ENCODE data around the gene MAPK13. TPM values are rescaled to one million over a fixed set of nuclear protein-coding genes. Genes with fewer than 3 reads are reported as not detected.

Gene MAPK13
- polyA plus RNA-seq, 1 experiment = 3.8 TPM

DNA sequence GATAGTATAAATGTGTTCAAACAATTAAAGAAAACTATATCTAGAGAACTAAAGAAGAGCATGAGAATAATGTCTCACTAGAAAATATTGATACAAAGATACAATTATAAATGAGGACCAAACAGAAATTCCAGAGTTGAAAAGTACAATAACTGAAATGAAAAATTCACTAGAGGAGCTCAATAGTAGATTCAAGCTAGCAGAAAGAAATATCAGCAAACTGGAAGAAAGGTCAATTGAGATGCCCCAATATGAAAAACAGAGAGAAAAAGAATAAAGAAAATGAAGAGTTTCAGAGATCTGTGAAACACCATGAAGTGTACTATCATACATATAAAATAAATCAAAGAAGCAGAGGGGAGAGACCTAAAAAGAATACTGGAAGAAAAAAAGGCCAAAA, 48.2 kb downstream of the MAPK13 start:
- TF ChIP-seq CTCF (IDR thresholded peaks at IDR 0.05; ENCODE audit: insufficient read depth, low read depth, low read length) = no peak
- H3K36me3 ChIP-seq (ENCODE audit: control insufficient read depth, insufficient read depth, low read length) = no peaks in the 10 kb centered on the region
- no peak overlapping the region for H3K4me3 ChIP-seq (ENCODE audit: low read depth, low read length)
- H3K27me3 ChIP-seq (ENCODE audit: control insufficient read depth, insufficient read depth, low read length) = peaks cover 2% of the 10 kb centered on the region
- ChIA-PET POLR2A (no interaction called here), CTCF (no interaction called here)
- DNase-seq (ENCODE audit: low read depth) = no peak

DNA sequence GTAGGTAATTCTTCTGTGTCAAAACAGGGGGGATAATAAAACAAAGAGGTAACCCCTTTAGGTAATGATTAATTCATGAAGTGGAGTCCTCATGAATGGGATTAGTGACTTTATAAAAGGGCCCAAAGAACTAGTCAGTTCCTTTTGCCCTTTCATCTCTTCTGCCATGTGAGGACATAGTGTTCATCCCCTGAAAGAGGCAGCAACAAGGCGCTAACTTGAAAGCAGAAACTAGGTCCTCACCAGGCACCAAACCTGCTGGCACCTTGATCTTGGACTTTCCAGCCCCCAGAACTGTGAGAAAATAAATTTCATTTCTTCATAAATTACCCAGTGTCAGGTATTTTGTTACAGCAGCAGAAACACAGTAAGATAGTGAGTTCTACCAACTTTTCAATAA, 49.8 kb downstream of the MAPK13 start:
- peaks cover 2% of the 10 kb centered on the region for H3K27me3 ChIP-seq (ENCODE audit: control insufficient read depth, insufficient read depth, low read length)
- no peak for TF ChIP-seq CTCF (IDR thresholded peaks at IDR 0.05; ENCODE audit: insufficient read depth, low read depth, low read length)
- no peaks in the 10 kb centered on the region for H3K36me3 ChIP-seq (ENCODE audit: control insufficient read depth, insufficient read depth, low read length)
- DNase-seq (ENCODE audit: low read depth) = no peak
- CTCF ChIA-PET = no interaction called here
- POLR2A ChIA-PET = no interaction called here
- H3K4me3 ChIP-seq (ENCODE audit: low read depth, low read length) = no peak overlapping the region

DNA sequence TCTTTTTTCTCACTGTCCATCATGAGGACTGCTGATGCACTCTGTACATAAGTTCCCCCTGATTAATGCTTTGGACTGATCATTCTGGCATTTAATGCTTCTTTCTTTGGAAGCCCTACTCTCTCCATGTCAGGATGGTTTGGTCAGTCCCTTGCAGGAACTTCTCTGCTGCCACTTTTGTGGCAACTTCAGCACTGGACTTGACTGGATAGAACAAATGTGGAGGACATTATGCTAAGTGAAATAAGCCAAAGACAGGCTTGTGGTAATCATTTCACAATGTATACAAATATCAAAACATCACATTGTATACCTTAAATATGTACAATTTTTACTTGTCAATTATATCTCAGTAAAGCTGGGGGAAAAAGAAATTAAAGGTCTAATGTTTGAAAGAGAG, 54.0 kb downstream of the MAPK13 start:
- Histone ChIP-seq H3K36me3 (ENCODE audit: control insufficient read depth, insufficient read depth, low read length) (no peaks in the 10 kb centered on the region), H3K4me3 (ENCODE audit: low read depth, low read length) (no peak overlapping the region), H3K27me3 (ENCODE audit: control insufficient read depth, insufficient read depth, low read length) (peaks cover 2% of the 10 kb centered on the region)
- CTCF ChIA-PET = no interaction called here
- POLR2A ChIA-PET = interaction anchor here (0.6 kb wide), 1 partner anchor 50 kb away, joined by 3 read pairs; no protein-coding TSS in a partner anchor
- TF ChIP-seq CTCF (IDR thresholded peaks at IDR 0.05; ENCODE audit: insufficient read depth, low read depth, low read length) = no peak
- DNase-seq (ENCODE audit: low read depth) = no peak

GRCh38 chr6:36186199-36186598, 55.9 kb downstream of the MAPK13 start:
- no peak overlapping the region for H3K4me3 ChIP-seq (ENCODE audit: low read depth, low read length)
- CTCF ChIA-PET = no interaction called here
- TF ChIP-seq CTCF (IDR thresholded peaks at IDR 0.05; ENCODE audit: insufficient read depth, low read depth, low read length) = no peak
- POLR2A ChIA-PET = no interaction called here
- H3K36me3 ChIP-seq (ENCODE audit: control insufficient read depth, insufficient read depth, low read length) = no peaks in the 10 kb centered on the region
- peaks cover 2% of the 10 kb centered on the region for H3K27me3 ChIP-seq (ENCODE audit: control insufficient read depth, insufficient read depth, low read length)
- no peak for DNase-seq (ENCODE audit: low read depth)

GRCh38 chr6:36187446-36187845, 57.1 kb downstream of the MAPK13 start:
- ChIA-PET CTCF (no interaction called here), POLR2A (no interaction called here)
- H3K4me3 ChIP-seq (ENCODE audit: low read depth, low read length) = no peak overlapping the region
- H3K36me3 ChIP-seq (ENCODE audit: control insufficient read depth, insufficient read depth, low read length) = no peaks in the 10 kb centered on the region
- DNase-seq (ENCODE audit: low read depth) = no peak
- no peaks in the 10 kb centered on the region for H3K27me3 ChIP-seq (ENCODE audit: control insufficient read depth, insufficient read depth, low read length)
- TF ChIP-seq CTCF (IDR thresholded peaks at IDR 0.05; ENCODE audit: insufficient read depth, low read depth, low read length) = no peak

Other genes starting within 250 kb of the MAPK13 start
- 12.6 and 26.0 TPM in 2 replicates for gene SRPK1, start 209.4 kb upstream of the MAPK13 start, polyA plus RNA-seq (2011; rRNA removed)
- gene SLC26A8, start 105.9 kb upstream of the MAPK13 start, polyA plus RNA-seq (2011; rRNA removed) = 0.12 TPM in 1 of 2 replicates, not detected in the other
- gene MAPK14, start 102.7 kb upstream of the MAPK13 start, polyA plus RNA-seq (2011; rRNA removed) = 33.9 and 53.0 TPM in 2 replicates
- 9.2 and 13.2 TPM in 2 replicates for gene BRPF3, start 66.2 kb downstream of the MAPK13 start, polyA plus RNA-seq (2011; rRNA removed)
- not detected in 2 replicates for gene PNPLA1, start 139.5 kb downstream of the MAPK13 start, polyA plus RNA-seq (2011; rRNA removed)
- not detected in 2 replicates for gene BNIP5, start 206.4 kb downstream of the MAPK13 start, polyA plus RNA-seq (2011; rRNA removed)